GM23338 (cell line): ENCODE data around the gene WDCP. TPM values are rescaled to one million over a fixed set of nuclear protein-coding genes. Genes with fewer than 3 reads are reported as not detected.

Experiments
- ATAC-seq: fragments of 200-7000 bp; cut with Tn5 transposase; 3 replicates; pipeline ENCODE4 v1.9.1; 2020
- DNase-seq: peaks from one replicate; pipeline ENCODE4 v3.0.0-alpha.2; 2015; ENCODE audit warnings: low spot score
- H2AFZ ChIP-seq: fragments of 200-600 bp; sonication (generic); 2 replicates; pipeline ENCODE4 v1.8.0; 2016; ENCODE audit warnings: antibody characterized with exemption, mild to moderate bottlenecking, moderate library complexity
- H3F3A ChIP-seq: fragments of 200-600 bp; sonication (generic); replicated peaks from 2 replicates; pipeline ENCODE4 v1.8.0; 2017; ENCODE audit warnings: antibody characterized with exemption, mixed run types, low read depth
- H3K27ac ChIP-seq: fragments of 200-600 bp; sonication (generic); 2 replicates; pipeline ENCODE4 v1.6.1; 2016; ENCODE audit warnings: low read depth
- H3K27me3 ChIP-seq: fragments of 200-600 bp; sonication (generic); 2 replicates; pipeline ENCODE4 v1.8.0; 2016; ENCODE audit warnings: mild to moderate bottlenecking, mixed run types, moderate library complexity; ENCODE audit not compliant: insufficient read depth
- H3K36me3 ChIP-seq: fragments of 200-600 bp; sonication (generic); 2 replicates; pipeline ENCODE4 v1.8.0; 2016; ENCODE audit warnings: mild to moderate bottlenecking; ENCODE audit not compliant: insufficient read depth
- H3K4me1 ChIP-seq: fragments of 200-600 bp; sonication (generic); 2 replicates; pipeline ENCODE4 v1.8.0; 2016; ENCODE audit warnings: mild to moderate bottlenecking, moderate library complexity; ENCODE audit not compliant: insufficient read depth
- H3K4me2 ChIP-seq: fragments of 200-600 bp; sonication (generic); 2 replicates; pipeline ENCODE4 v1.7.1; 2017; ENCODE audit warnings: mixed run types
- H3K4me3 ChIP-seq: fragments of 200-600 bp; sonication (generic); 2 replicates; pipeline ENCODE4 v1.6.1; 2016; ENCODE audit warnings: mixed run types
- H3K79me2 ChIP-seq: fragments of 200-600 bp; sonication (generic); replicated peaks from 2 replicates; pipeline ENCODE4 v1.8.0; 2017; ENCODE audit warnings: mild to moderate bottlenecking; ENCODE audit not compliant: insufficient read depth
- H3K9me2 ChIP-seq: fragments of 200-600 bp; sonication (generic); 2 replicates; pipeline ENCODE4 v1.8.0; 2017; ENCODE audit not compliant: insufficient read depth
- H4K20me1 ChIP-seq: fragments of 200-600 bp; sonication (generic); replicated peaks from 2 replicates; pipeline ENCODE4 v1.8.0; 2017; ENCODE audit warnings: mild to moderate bottlenecking; ENCODE audit not compliant: insufficient read depth
- H3K27ac Mint-ChIP-seq: 2 replicates; pipeline ENCODE4 v1.8.0; 2020; ENCODE audit warnings: inconsistent platforms, mild to moderate bottlenecking, moderate library complexity, mixed read lengths
- H3K27me3 Mint-ChIP-seq: 3 replicates; pipeline ENCODE4 v1.8.0; 2022; ENCODE audit warnings: low read depth, mild to moderate bottlenecking, moderate library complexity, mixed read lengths, inconsistent platforms; ENCODE audit not compliant: insufficient read depth, poor library complexity
- H3K36me3 Mint-ChIP-seq: 3 replicates; pipeline ENCODE4 v1.8.0; 2021; ENCODE audit warnings: low read depth, mild to moderate bottlenecking, inconsistent platforms, moderate library complexity, mixed read lengths
- H3K4me1 Mint-ChIP-seq: 3 replicates; pipeline ENCODE4 v1.8.0; 2020; ENCODE audit warnings: mild to moderate bottlenecking, inconsistent platforms, mixed read lengths
- H3K4me3 Mint-ChIP-seq: 3 replicates; pipeline ENCODE4 v1.8.0; 2021; ENCODE audit warnings: moderate library complexity, mild to moderate bottlenecking, inconsistent platforms, mixed read lengths
- H3K9me3 Mint-ChIP-seq: 3 replicates; pipeline ENCODE4 v1.8.0; 2020; ENCODE audit warnings: moderate library complexity, mild to moderate bottlenecking, inconsistent platforms, mixed read lengths
- CREB1 ChIP-seq: fragments of 250-450 bp; sonication (Bioruptor Pico); IDR thresholded peaks from 2 replicates; pipeline ENCODE4 v1.5.0; 2020; ENCODE audit warnings: low read depth, mild to moderate bottlenecking, moderate library complexity
- EZH2 ChIP-seq: fragments of 200-600 bp; sonication (generic); IDR thresholded peaks from one replicate; pipeline ENCODE4 v1.8.0; 2017; ENCODE audit warnings: antibody characterized with exemption, mild to moderate bottlenecking, low read depth; ENCODE audit not compliant: unreplicated experiment
- EZH2phosphoT487 ChIP-seq: fragments of 200-600 bp; sonication (generic); IDR thresholded peaks from one replicate; pipeline ENCODE4 v1.8.1; 2018; ENCODE audit warnings: antibody characterized with exemption; ENCODE audit not compliant: unreplicated experiment
- JUNB ChIP-seq: IDR thresholded peaks from one replicate; pipeline ENCODE4 v1.6.1; 2016; ENCODE audit warnings: antibody characterized with exemption; ENCODE audit not compliant: unreplicated experiment
- NANOG ChIP-seq: IDR thresholded peaks from 2 replicates; pipeline ENCODE4 v1.6.1; 2016; ENCODE audit warnings: antibody characterized with exemption, borderline replicate concordance
- POLR2AphosphoS5 ChIP-seq: IDR thresholded peaks from 2 replicates; pipeline ENCODE4 v1.6.1; 2016; ENCODE audit warnings: antibody characterized with exemption, low read depth
- STAT1 ChIP-seq: IDR thresholded peaks from one replicate; pipeline ENCODE4 v1.6.1; 2016; ENCODE audit warnings: antibody characterized with exemption; ENCODE audit not compliant: unreplicated experiment
- ZNF114 ChIP-seq: fragments of 250-450 bp; sonication (Bioruptor Pico); IDR thresholded peaks from 2 replicates; pipeline ENCODE4 v1.5.0; 2020; ENCODE audit warnings: mild to moderate bottlenecking, moderate library complexity
- ZNF331 ChIP-seq: fragments of 250-450 bp; sonication (Bioruptor Pico); IDR thresholded peaks from 2 replicates; pipeline ENCODE4 v1.5.0; 2020; ENCODE audit warnings: low read depth, mild to moderate bottlenecking, moderate library complexity
- polyA plus RNA-seq: library from polyadenylated mRNA; unstranded; fragments of >200 nt; fragmentation: Nextera tagmentation; extraction: Ambion mirVana; gene quantifications from 2 replicates; pipeline ENCODE4 v1.2.1, GENCODE V29; 2016
- total RNA-seq: library from RNA; depleted of rRNA; stranded (reverse); fragments of >200 nt; shearing (Covaris generic); gene quantifications from 2 replicates; pipeline ENCODE4 v1.2.3, GENCODE V29; 2014
- TF ChIP-seq, protein P1 (sequence below), 2 experiments: fragments of 200-600 bp in 1 of 2; sonication (generic) in 1 of 2; conservative IDR thresholded peaks; 2 replicates each; pipeline versions ENCODE4 v1.5.1 to v1.6.1; 2016 to 2017; ENCODE audit warnings: antibody characterized with exemption in 2 of 2, low read depth in 2 of 2, mild to moderate bottlenecking in 2 of 2, moderate library complexity in 1 of 2

The WDCP gene
- total and polyA plus RNA-seq, 2 experiments from 2014 or later, result 10.5 to 28.6 TPM

- TF ChIP-seq ZNF331 (CRISPR knock-in tag) (no peak), NANOG (no peak), ZNF114 (CRISPR knock-in tag) (no peak), EZH2 (no peak), EZH2phosphoT487 (no peak), STAT1 (no peak)
- H3K9me3 Mint-ChIP-seq, result no peaks in the 10 kb centered on the region
- Histone ChIP-seq H2AFZ (no peak overlapping the region), H3K27me3 (peaks cover 14% of the 10 kb centered on the region), H4K20me1 (no peaks in the 10 kb centered on the region), H3F3A (peaks cover 11% of the 10 kb centered on the region; the same call in 1 of the 2 replicates), H3K4me1 (peaks cover 18% of the 10 kb centered on the region), H3K4me3 (no peak overlapping the region), H3K9me2 (no peaks in the 10 kb centered on the region), H3K4me2 (no peak overlapping the region), H3K27ac (no peak overlapping the region), H3K79me2 (no peaks in the 10 kb centered on the region), H3K36me3 (no peaks in the 10 kb centered on the region)
- no peaks in the 10 kb centered on the region for H3K36me3 Mint-ChIP-seq
- H3K4me3 Mint-ChIP-seq, result no peak overlapping the region
- H3K27ac Mint-ChIP-seq, result no peak overlapping the region
- DNase-seq (no peak), ATAC-seq (no peak)
- peaks cover 15% of the 10 kb centered on the region for H3K27me3 Mint-ChIP-seq
- peaks cover 14% of the 10 kb centered on the region; the same call in 2 of the 3 replicates for H3K4me1 Mint-ChIP-seq
Observed at GRCh38 chr2:24007693-24008092, 39.5 kb downstream of the WDCP start.

- no peaks in the 10 kb centered on the region for H4K20me1 ChIP-seq
- H3K9me3 Mint-ChIP-seq, result no peaks in the 10 kb centered on the region
- H3K9me2 ChIP-seq, result no peaks in the 10 kb centered on the region
- H3K36me3 Mint-ChIP-seq, result peaks cover under 1% of the 10 kb centered on the region
- H3K36me3 ChIP-seq, result no peaks in the 10 kb centered on the region
- no peak overlapping the region for H3K4me2 ChIP-seq
- H3K4me3 ChIP-seq, result no peak overlapping the region
- H3K4me1 Mint-ChIP-seq, result peaks cover 27% of the 10 kb centered on the region
- ATAC-seq (no peak), DNase-seq (no peak)
- no peaks in the 10 kb centered on the region for H3K27me3 Mint-ChIP-seq
- H3K79me2 ChIP-seq, result no peaks in the 10 kb centered on the region
- 0 out of 2 replicates have a peak overlapping the region, but pooled peaks have one; percentile 4 for H3K27ac Mint-ChIP-seq
- H3K27me3 ChIP-seq, result no peaks in the 10 kb centered on the region
- H3F3A ChIP-seq, result no peaks in the 10 kb centered on the region
- peak overlapping the region; percentile 53; the same call in 1 of the 2 replicates for H3K27ac ChIP-seq
- H2AFZ ChIP-seq, result no peak overlapping the region
- peaks cover 26% of the 10 kb centered on the region; the same call in 1 of the 2 replicates for H3K4me1 ChIP-seq
- no peak overlapping the region for H3K4me3 Mint-ChIP-seq
- no peak for TF ChIP-seq ZNF114 (CRISPR knock-in tag)
- no peak for TF ChIP-seq CREB1 (CRISPR knock-in tag)
- TF ChIP-seq STAT1, result no peak
Observed at GRCh38 chr2:23994567-23994966, 52.6 kb downstream of the WDCP start.

DNA sequence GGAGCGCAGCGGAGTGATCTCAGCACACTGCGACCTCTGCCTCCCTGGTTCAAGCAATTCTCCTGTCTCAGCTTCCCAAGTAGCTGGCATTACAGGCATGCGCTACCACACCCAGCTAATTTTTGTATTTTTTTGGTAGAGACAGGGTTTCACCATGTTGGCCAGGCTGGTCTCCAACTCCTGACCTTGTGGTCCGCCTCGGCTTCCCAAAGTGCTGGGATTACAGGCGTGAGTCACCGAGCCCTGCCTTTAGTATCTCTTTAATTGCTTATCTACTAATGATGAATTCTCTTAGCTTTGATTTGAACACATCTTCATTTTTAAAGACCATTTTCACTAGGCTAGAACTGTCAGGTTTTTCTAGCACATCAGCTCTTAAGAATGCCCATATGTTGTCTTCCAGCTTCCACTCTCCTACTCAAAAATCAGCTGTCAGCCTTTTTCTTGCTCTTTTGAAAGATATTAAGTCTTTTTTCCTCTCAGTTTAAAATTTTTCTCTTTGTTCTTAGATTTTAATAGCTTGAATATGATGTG is 53.4 kb downstream of the WDCP start:
- H4K20me1 ChIP-seq, result no peaks in the 10 kb centered on the region
- Mint-ChIP-seq H3K4me1 (peaks cover 27% of the 10 kb centered on the region), H3K9me3 (no peaks in the 10 kb centered on the region), H3K27ac (peak overlapping the region; percentile 61; the same call in 1 of the 2 replicates), H3K4me3 (no peak overlapping the region), H3K27me3 (no peaks in the 10 kb centered on the region), H3K36me3 (no peaks in the 10 kb centered on the region; the same call in 2 of the 3 replicates)
- H3F3A ChIP-seq, result no peaks in the 10 kb centered on the region
- no peaks in the 10 kb centered on the region for H3K36me3 ChIP-seq
- no peaks in the 10 kb centered on the region for H3K9me2 ChIP-seq
- H3K27ac ChIP-seq, result peak overlapping the region; percentile 53; the same call in 1 of the 2 replicates
- no peak for DNase-seq
- no peak for ATAC-seq
- peaks cover 26% of the 10 kb centered on the region; the same call in 1 of the 2 replicates for H3K4me1 ChIP-seq
- H3K4me2 ChIP-seq, result peak overlapping the region; percentile 21; the same call in 1 of the 2 replicates
- H3K4me3 ChIP-seq, result no peak overlapping the region
- H3K27me3 ChIP-seq, result no peaks in the 10 kb centered on the region
- H2AFZ ChIP-seq, result no peak overlapping the region
- H3K79me2 ChIP-seq, result no peaks in the 10 kb centered on the region
- TF ChIP-seq EZH2phosphoT487 (no peak), POLR2AphosphoS5 (no peak), EZH2 (no peak), JUNB (no peak), NANOG (no peak), ZNF331 (CRISPR knock-in tag) (no peak), ZNF114 (CRISPR knock-in tag) (no peak)
- TF ChIP-seq, protein P1, sequence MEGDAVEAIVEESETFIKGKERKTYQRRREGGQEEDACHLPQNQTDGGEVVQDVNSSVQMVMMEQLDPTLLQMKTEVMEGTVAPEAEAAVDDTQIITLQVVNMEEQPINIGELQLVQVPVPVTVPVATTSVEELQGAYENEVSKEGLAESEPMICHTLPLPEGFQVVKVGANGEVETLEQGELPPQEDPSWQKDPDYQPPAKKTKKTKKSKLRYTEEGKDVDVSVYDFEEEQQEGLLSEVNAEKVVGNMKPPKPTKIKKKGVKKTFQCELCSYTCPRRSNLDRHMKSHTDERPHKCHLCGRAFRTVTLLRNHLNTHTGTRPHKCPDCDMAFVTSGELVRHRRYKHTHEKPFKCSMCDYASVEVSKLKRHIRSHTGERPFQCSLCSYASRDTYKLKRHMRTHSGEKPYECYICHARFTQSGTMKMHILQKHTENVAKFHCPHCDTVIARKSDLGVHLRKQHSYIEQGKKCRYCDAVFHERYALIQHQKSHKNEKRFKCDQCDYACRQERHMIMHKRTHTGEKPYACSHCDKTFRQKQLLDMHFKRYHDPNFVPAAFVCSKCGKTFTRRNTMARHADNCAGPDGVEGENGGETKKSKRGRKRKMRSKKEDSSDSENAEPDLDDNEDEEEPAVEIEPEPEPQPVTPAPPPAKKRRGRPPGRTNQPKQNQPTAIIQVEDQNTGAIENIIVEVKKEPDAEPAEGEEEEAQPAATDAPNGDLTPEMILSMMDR (conservative IDR thresholded peaks at IDR 0.05; ENCODE audit: low read depth in 2 of 2), result no peak
